Panc1 (cell line): Measurements from ENCODE around the gene SYNM. TPM values are rescaled to one million over a fixed set of nuclear protein-coding genes. Genes with fewer than 3 reads are reported as not detected.

Source experiments
- ATAC-seq: fragments of 200-7000 bp; cut with Tn5 transposase; 2 replicates; pipeline ENCODE4 v1.9.1; 2020; ENCODE audit warnings: mild to moderate bottlenecking, moderate library complexity
- BruUV-seq: library from RNA; stranded (reverse); fragments of 400-500 nt; replicated peaks from 2 replicates; lab custom pipeline; 2021; lab: Mats Ljungman, UMichigan
- CTCF ChIA-PET: fragments of 300-600 bp; sonication (Branson Sonifier 250); formaldehyde crosslinking; loops from one replicate; lab custom pipeline; 2022; ENCODE audit warnings: antibody characterized with exemption; lab: Charles Lee
- POLR2A ChIA-PET: fragments of 300-600 bp; sonication (Branson Sonifier 250); formaldehyde crosslinking; loops from one replicate; lab custom pipeline; 2022; ENCODE audit warnings: antibody characterized with exemption; lab: Charles Lee
- DNase-seq: peaks from one replicate; pipeline ENCODE4 v3.0.0-alpha.2; 2010; ENCODE audit warnings: low read depth, low spot score
- H3K27ac ChIP-seq: 2 replicates; pipeline ENCODE4 v1.5.1; 2011; ENCODE audit warnings: mild to moderate bottlenecking, low read length, inconsistent platforms
- H3K27me3 ChIP-seq: fragments of 200-500 bp; sonication (Bioruptor generic); 2 replicates; pipeline ENCODE4 v1.6.0; 2014; ENCODE audit warnings: low read length, inconsistent platforms; ENCODE audit not compliant: control insufficient read depth, insufficient read depth
- H3K36me3 ChIP-seq: fragments of 200-500 bp; sonication (Bioruptor generic); 2 replicates; pipeline ENCODE4 v1.5.1; 2014; ENCODE audit warnings: inconsistent platforms, mild to moderate bottlenecking, low read length, moderate library complexity; ENCODE audit not compliant: control insufficient read depth, insufficient read depth
- H3K4me1 ChIP-seq: 2 replicates; pipeline ENCODE4 v1.5.1; 2011; ENCODE audit warnings: inconsistent platforms, mild to moderate bottlenecking, low read length, moderate library complexity; ENCODE audit not compliant: control insufficient read depth, insufficient read depth
- H3K4me3 ChIP-seq, 2 experiments: 2 replicates each; pipeline ENCODE4 v1.5.1; 2011 to 2012; ENCODE audit warnings: low read depth in 2 of 2, low read length in 2 of 2, mild to moderate bottlenecking in 2 of 2, inconsistent platforms in 1 of 2, moderate library complexity in 1 of 2
- H3K9me3 ChIP-seq: fragments of 200-500 bp; sonication (Bioruptor generic); 2 replicates; pipeline ENCODE4 v1.5.1; 2014; ENCODE audit warnings: low read depth, mild to moderate bottlenecking, inconsistent platforms, low read length, moderate library complexity; ENCODE audit not compliant: control insufficient read depth, insufficient read depth
- POLR2AphosphoS5 ChIP-seq: IDR thresholded peaks from 2 replicates; pipeline ENCODE4 v1.6.1; 2012; ENCODE audit warnings: mild to moderate bottlenecking, low read depth, low read length, moderate library complexity
- SIN3A ChIP-seq: IDR thresholded peaks from 2 replicates; pipeline ENCODE4 v1.6.1; 2012; ENCODE audit warnings: low read depth, mild to moderate bottlenecking, low read length, moderate library complexity, borderline replicate concordance; ENCODE audit not compliant: insufficient read depth
- TCF7L2 ChIP-seq: IDR thresholded peaks from 2 replicates; pipeline ENCODE4 v1.6.1; 2011; ENCODE audit warnings: mild to moderate bottlenecking, low read depth, low read length, inconsistent platforms
- in situ Hi-C: cut with HindIII; loops from 2 replicates; pipeline ENCODE4 v1.10.0; 2016; ENCODE audit warnings: low sequenced_read_pairs, low pct_unique_long_range_greater_than_20kb
- intact Hi-C: fragments of 100-400 bp; cut with micrococcal nuclease; formaldehyde crosslinking; loops from one replicate; pipeline ENCODE4 v1.10.0; 2022; ENCODE audit not compliant: unreplicated experiment
- total RNA-seq: library from RNA; stranded (reverse); gene quantifications from one replicate; pipeline ENCODE4 v1.2.1, GENCODE V29; 2021; ENCODE audit not compliant: unreplicated experiment
- TF ChIP-seq, protein P1 (sequence below): fragments of 450-650 bp; IDR thresholded peaks from 2 replicates; pipeline ENCODE4 v1.5.1; 2017; ENCODE audit warnings: mild to moderate bottlenecking
- TF ChIP-seq, protein P2 (sequence below), 2 experiments: IDR thresholded peaks; 2 replicates each; pipeline ENCODE4 v1.6.1; 2011 to 2012; ENCODE audit warnings: low read depth in 2 of 2, control low read depth in 1 of 2, low read length in 1 of 2, mild to moderate bottlenecking in 1 of 2, moderate library complexity in 1 of 2; ENCODE audit not compliant: insufficient read depth in 1 of 2

Gene SYNM
- total RNA-seq, 1 experiment from 2014 or later: 38.9 TPM

DNA sequence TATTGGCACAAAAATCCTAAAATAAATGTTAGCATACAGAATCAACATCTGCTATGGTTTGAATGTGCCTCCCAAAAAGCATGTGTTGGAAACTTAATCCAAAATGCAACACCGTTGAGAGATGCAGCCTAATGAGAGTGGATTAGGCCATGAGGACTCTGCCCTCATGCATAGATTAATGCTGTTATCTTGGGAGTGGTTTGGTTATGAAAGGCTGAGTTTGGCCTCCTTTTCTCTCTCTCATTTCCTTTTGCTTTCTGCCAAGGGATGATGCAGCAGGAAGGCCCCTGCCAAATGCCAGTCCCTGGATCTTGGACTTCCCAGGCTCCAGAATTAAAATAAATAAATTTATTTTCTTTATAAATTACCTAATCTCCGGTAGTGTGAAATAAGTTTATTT lies 49.4 kb downstream of the SYNM start:
- no peak for TF ChIP-seq SIN3A
- TF ChIP-seq, protein P1, sequence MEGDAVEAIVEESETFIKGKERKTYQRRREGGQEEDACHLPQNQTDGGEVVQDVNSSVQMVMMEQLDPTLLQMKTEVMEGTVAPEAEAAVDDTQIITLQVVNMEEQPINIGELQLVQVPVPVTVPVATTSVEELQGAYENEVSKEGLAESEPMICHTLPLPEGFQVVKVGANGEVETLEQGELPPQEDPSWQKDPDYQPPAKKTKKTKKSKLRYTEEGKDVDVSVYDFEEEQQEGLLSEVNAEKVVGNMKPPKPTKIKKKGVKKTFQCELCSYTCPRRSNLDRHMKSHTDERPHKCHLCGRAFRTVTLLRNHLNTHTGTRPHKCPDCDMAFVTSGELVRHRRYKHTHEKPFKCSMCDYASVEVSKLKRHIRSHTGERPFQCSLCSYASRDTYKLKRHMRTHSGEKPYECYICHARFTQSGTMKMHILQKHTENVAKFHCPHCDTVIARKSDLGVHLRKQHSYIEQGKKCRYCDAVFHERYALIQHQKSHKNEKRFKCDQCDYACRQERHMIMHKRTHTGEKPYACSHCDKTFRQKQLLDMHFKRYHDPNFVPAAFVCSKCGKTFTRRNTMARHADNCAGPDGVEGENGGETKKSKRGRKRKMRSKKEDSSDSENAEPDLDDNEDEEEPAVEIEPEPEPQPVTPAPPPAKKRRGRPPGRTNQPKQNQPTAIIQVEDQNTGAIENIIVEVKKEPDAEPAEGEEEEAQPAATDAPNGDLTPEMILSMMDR: no peak
- TF ChIP-seq POLR2AphosphoS5: no peak
- TF ChIP-seq TCF7L2: no peak
- TF ChIP-seq, protein P2, sequence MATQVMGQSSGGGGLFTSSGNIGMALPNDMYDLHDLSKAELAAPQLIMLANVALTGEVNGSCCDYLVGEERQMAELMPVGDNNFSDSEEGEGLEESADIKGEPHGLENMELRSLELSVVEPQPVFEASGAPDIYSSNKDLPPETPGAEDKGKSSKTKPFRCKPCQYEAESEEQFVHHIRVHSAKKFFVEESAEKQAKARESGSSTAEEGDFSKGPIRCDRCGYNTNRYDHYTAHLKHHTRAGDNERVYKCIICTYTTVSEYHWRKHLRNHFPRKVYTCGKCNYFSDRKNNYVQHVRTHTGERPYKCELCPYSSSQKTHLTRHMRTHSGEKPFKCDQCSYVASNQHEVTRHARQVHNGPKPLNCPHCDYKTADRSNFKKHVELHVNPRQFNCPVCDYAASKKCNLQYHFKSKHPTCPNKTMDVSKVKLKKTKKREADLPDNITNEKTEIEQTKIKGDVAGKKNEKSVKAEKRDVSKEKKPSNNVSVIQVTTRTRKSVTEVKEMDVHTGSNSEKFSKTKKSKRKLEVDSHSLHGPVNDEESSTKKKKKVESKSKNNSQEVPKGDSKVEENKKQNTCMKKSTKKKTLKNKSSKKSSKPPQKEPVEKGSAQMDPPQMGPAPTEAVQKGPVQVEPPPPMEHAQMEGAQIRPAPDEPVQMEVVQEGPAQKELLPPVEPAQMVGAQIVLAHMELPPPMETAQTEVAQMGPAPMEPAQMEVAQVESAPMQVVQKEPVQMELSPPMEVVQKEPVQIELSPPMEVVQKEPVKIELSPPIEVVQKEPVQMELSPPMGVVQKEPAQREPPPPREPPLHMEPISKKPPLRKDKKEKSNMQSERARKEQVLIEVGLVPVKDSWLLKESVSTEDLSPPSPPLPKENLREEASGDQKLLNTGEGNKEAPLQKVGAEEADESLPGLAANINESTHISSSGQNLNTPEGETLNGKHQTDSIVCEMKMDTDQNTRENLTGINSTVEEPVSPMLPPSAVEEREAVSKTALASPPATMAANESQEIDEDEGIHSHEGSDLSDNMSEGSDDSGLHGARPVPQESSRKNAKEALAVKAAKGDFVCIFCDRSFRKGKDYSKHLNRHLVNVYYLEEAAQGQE (IDR thresholded peaks at IDR 0.05; ENCODE audit: insufficient read depth in 1 of 2, low read depth in 2 of 2, low read length in 1 of 2): no peak
- DNase-seq (no peak), ATAC-seq (no peak)
- ChIA-PET CTCF (no interaction called here), POLR2A (no interaction called here)
- Histone ChIP-seq H3K27me3 (no peaks in the 10 kb centered on the region), H3K4me1 (no peaks in the 10 kb centered on the region), H3K9me3 (no peaks in the 10 kb centered on the region), H3K4me3 (no peak overlapping the region), H3K27ac (no peak overlapping the region), H3K36me3 (no peaks in the 10 kb centered on the region; the same call in 1 of the 2 replicates)
- BruUV-seq: no TSS peak
- in situ Hi-C loops (no loop called here), intact Hi-C loops (no loop called here)

DNA sequence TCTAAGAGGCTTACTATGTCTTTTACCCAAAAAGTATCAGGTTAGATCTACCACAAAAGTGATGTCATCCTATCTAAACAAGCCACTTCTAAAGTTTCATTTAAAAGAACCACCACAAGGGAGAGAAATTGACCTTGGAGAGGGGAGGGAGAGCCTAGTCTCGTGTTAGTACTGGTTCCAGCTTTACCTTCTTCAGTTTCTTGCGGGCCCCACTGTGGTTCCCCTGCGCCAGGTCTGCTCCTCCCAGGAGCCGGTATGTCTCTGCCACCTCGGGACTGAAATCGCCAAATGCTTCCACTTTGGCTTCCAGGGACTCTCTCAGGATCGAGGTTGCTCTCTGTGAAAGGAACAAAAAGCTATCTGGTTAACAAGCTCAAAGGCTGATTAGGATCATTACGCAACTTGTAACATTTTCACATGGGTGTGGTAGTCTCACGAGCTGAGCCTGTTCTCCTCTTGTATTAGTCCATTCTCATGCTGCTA lies 51.1 kb downstream of the SYNM start:
- no peak for DNase-seq
- POLR2A ChIA-PET: no interaction called here
- CTCF ChIA-PET: no interaction called here

More for the DNA sequence above, 51.1 kb downstream of the SYNM start:
- in situ Hi-C loops: no loop called here
- BruUV-seq: no TSS peak
- Histone ChIP-seq H3K27me3 (no peaks in the 10 kb centered on the region), H3K27ac (no peak overlapping the region), H3K4me1 (no peaks in the 10 kb centered on the region), H3K4me3 (no peak overlapping the region), H3K9me3 (no peaks in the 10 kb centered on the region), H3K36me3 (no peaks in the 10 kb centered on the region; the same call in 1 of the 2 replicates)
- no peak for TF ChIP-seq POLR2AphosphoS5
- TF ChIP-seq, protein P1: no peak
- TF ChIP-seq, protein P2 (IDR thresholded peaks at IDR 0.05; ENCODE audit: insufficient read depth in 1 of 2, low read depth in 2 of 2, low read length in 1 of 2): no peak
- no peak for TF ChIP-seq TCF7L2
- TF ChIP-seq SIN3A: no peak
- no peak for ATAC-seq
- intact Hi-C loops: no loop called here
